ENCODE data around the gene RB1.

DNA sequence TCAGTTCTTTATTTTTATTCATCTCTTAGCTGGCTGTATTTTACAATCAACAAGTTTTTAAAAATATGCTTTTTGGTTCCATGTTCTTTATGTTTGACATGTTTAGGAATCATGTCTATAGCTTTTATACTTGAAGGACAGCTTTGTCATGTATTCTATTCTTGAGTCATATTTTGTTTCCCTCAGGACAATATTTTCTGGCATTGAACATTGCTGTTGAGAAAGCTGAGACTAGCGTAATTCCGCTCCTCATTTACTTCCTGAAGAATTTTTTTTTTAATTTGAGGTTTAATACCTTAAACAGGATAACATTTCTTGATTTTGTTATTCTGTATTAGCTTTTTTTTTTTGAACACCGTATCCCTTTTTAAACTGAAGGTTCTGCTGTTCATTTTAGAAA, 53.2 kb downstream of the RB1 start:
- TF ChIP-seq POLR2A (IDR thresholded peaks at IDR 0.05): no peak
- TF ChIP-seq, protein P1, sequence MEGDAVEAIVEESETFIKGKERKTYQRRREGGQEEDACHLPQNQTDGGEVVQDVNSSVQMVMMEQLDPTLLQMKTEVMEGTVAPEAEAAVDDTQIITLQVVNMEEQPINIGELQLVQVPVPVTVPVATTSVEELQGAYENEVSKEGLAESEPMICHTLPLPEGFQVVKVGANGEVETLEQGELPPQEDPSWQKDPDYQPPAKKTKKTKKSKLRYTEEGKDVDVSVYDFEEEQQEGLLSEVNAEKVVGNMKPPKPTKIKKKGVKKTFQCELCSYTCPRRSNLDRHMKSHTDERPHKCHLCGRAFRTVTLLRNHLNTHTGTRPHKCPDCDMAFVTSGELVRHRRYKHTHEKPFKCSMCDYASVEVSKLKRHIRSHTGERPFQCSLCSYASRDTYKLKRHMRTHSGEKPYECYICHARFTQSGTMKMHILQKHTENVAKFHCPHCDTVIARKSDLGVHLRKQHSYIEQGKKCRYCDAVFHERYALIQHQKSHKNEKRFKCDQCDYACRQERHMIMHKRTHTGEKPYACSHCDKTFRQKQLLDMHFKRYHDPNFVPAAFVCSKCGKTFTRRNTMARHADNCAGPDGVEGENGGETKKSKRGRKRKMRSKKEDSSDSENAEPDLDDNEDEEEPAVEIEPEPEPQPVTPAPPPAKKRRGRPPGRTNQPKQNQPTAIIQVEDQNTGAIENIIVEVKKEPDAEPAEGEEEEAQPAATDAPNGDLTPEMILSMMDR (IDR thresholded peaks at IDR 0.05): no peak
